Neural progenitor cell (in vitro differentiated cells): ENCODE results near the gene TEX11.
"Not testable (repeated sequence)": the region's sequence is repeated elsewhere in the genome, so short reads cannot be mapped to it uniquely, and the experiment has no call there.

Source experiments
- CTCF ChIP-seq: fragments of 200-600 bp; sonication (generic); IDR thresholded peaks from 2 replicates; pipeline ENCODE4 v1.5.1; 2017; ENCODE audit warnings: antibody characterized with exemption, mild to moderate bottlenecking
- EZH2 ChIP-seq: fragments of 200-600 bp; sonication (generic); IDR thresholded peaks from 2 replicates; pipeline ENCODE4 v1.6.1; 2017; ENCODE audit warnings: antibody characterized with exemption, mild to moderate bottlenecking, moderate library complexity
- EZH2phosphoT487 ChIP-seq: fragments of 200-600 bp; sonication (generic); IDR thresholded peaks from 2 replicates; pipeline ENCODE4 v1.6.1; 2017; ENCODE audit warnings: antibody characterized with exemption

- not testable (repeated sequence) for TF ChIP-seq EZH2, CTCF, EZH2phosphoT487
Observed at GRCh38 chrX:70515692-70516091, 392.8 kb downstream of the TEX11 start.
